Upper lobe of left lung (tissue), 6 donors: Measurements from ENCODE around the gene MAN2A1. TPM values are rescaled to one million over a fixed set of nuclear protein-coding genes. Genes with fewer than 3 reads are reported as not detected.
A peak's percentile ranks its signal among the peaks of the same experiment; 100 is the strongest.

Experiments
- ATAC-seq, 2 donors: fragments of 200-7000 bp; cut with Tn5 transposase; one replicate each; pipeline ENCODE4 v1.9.1; 2022; ENCODE audit warnings: mild to moderate bottlenecking in 2 of 2, moderate library complexity in 2 of 2; ENCODE audit not compliant: low FRiP score in 2 of 2
- DNase-seq, 2 donors: peaks; one replicate each; pipeline ENCODE4 v3.0.0-alpha.2; 2019 to 2020
- H3K27ac ChIP-seq, 4 donors: fragments of 200-600 bp; sonication (generic); one replicate each; pipeline ENCODE4 v1.5.1; 2016 to 2019
- H3K27me3 ChIP-seq, 4 donors: fragments of 200-600 bp; sonication (generic); one replicate each; pipeline ENCODE4 v1.5.1; 2017 to 2019
- H3K36me3 ChIP-seq, 4 donors: fragments of 200-600 bp; sonication (generic); one replicate each; pipeline ENCODE4 v1.5.1; 2016 to 2019
- H3K4me1 ChIP-seq, 4 donors: fragments of 200-600 bp; sonication (generic); one replicate each; pipeline ENCODE4 v1.5.1; 2018 to 2019
- H3K4me3 ChIP-seq, 4 donors: fragments of 200-600 bp; sonication (generic); one replicate each; pipeline ENCODE4 v1.5.1; 2017 to 2019; ENCODE audit warnings: mild to moderate bottlenecking in 2 of 4, moderate library complexity in 1 of 4
- H3K9me3 ChIP-seq, 4 donors: fragments of 200-600 bp; sonication (generic); one replicate each; pipeline ENCODE4 v1.5.1; 2018 to 2019
- EP300 ChIP-seq, 4 donors: sonication (generic); formaldehyde crosslinking; IDR thresholded peaks; one replicate each; pipeline ENCODE4 v1.5.1; 2017; ENCODE audit warnings: antibody characterized with exemption in 4 of 4, control low read depth in 2 of 4
- POLR2A ChIP-seq, 4 donors: fragments of 450-650 bp; IDR thresholded peaks; one replicate each; pipeline ENCODE4 v1.5.1; 2016 to 2017; ENCODE audit warnings: antibody characterized with exemption in 4 of 4, mild to moderate bottlenecking in 2 of 4
- POLR2AphosphoS5 ChIP-seq, 2 donors: sonication (generic); formaldehyde crosslinking; IDR thresholded peaks; one replicate each; pipeline ENCODE4 v1.5.1; 2017; ENCODE audit warnings: antibody characterized with exemption in 2 of 2
- whole genome bisulfite sequencing, 2 donors: methylation state at CpG; one replicate each; pipeline ENCODE4 v1.1.5; 2017 to 2018; 5-methylcytosine and 5-hydroxymethylcytosine counted together
- total RNA-seq, 6 donors: library from RNA; depleted of rRNA in 4 of 6; stranded (reverse); fragments of >200 nt in 4 of 6; gene quantifications; one replicate each; pipeline versions ENCODE4 v1.1.0 to v1.2.1, GENCODE V29; 2016 to 2021
- TF ChIP-seq, protein P1 (sequence below), 6 experiments: fragments of 450-650 bp in 4 of 6; fragments of 200-600 bp in 2 of 6; sonication (generic) in 2 of 6; IDR thresholded peaks; one replicate each; pipeline ENCODE4 v1.5.1; 2016 to 2019; ENCODE audit warnings: antibody characterized with exemption in 6 of 6
- donor health status: DM: no; HTN: no; CAD: no; lungs with moderate emphysema.
- donor health status: DM: no; HTN: yes; CAD: no; lungs with severe emphysema.

MAN2A1 gene
- total RNA-seq, 6 donors from 2014 or later, result 23.0 to 48.2 (median 40.0) TPM

DNA sequence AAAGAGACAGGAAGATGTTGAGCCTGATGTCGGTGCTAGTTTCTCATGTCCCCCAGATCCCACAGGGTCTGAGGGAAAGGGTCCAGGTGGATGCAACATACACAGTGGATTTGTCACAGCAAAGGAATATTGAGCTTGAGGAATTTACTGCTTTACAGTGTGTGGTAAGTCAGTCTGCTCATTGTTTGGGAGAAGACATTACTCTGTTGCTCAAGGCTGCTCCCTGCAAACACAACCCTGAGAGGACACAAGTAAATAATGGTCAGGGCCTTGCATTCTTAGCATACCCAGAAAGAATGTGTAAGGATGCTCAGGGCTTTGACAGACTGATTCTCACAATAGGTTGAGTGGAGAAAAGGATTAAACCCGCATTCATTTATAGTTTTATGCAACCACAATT lies 7.3 kb upstream of the MAN2A1 start:
- Histone ChIP-seq H3K27ac (no peak overlapping the region), H3K4me1 (no peaks in the 10 kb centered on the region), H3K9me3 (no peaks in the 10 kb centered on the region), H3K27me3 (no peaks in the 10 kb centered on the region), H3K4me3 (no peak overlapping the region), H3K36me3 (no peaks in the 10 kb centered on the region)
- DNase-seq, result no peak
- 68 to 90% methylated on average over 2 of the region's 2 CpGs for WGBS, 2 donors
- TF ChIP-seq EP300 (IDR thresholded peaks at IDR 0.05) (no peak), POLR2A (IDR thresholded peaks at IDR 0.05) (no peak), POLR2AphosphoS5 (IDR thresholded peaks at IDR 0.05) (no peak)
- TF ChIP-seq, protein P1, sequence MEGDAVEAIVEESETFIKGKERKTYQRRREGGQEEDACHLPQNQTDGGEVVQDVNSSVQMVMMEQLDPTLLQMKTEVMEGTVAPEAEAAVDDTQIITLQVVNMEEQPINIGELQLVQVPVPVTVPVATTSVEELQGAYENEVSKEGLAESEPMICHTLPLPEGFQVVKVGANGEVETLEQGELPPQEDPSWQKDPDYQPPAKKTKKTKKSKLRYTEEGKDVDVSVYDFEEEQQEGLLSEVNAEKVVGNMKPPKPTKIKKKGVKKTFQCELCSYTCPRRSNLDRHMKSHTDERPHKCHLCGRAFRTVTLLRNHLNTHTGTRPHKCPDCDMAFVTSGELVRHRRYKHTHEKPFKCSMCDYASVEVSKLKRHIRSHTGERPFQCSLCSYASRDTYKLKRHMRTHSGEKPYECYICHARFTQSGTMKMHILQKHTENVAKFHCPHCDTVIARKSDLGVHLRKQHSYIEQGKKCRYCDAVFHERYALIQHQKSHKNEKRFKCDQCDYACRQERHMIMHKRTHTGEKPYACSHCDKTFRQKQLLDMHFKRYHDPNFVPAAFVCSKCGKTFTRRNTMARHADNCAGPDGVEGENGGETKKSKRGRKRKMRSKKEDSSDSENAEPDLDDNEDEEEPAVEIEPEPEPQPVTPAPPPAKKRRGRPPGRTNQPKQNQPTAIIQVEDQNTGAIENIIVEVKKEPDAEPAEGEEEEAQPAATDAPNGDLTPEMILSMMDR (IDR thresholded peaks at IDR 0.05), result no peak
- no peak for ATAC-seq

DNA sequence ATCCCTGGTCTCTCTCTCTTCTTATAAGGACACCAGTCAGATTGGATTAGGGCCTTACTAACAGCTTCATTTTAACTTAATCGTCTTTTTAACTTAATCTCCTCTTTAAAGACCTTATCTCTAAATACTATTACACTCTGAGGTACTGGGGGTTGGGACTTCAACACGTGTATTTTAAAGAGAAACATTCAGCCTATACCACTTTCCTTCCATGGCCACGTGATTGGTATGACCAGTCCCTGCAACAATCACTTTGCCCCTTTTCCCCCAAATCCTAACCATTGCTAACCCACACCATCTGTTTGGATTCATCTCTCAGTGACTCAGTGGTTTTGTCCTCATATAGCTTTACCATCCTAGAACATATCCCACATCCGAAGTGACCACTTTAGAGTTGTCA lies 3.8 kb upstream of the MAN2A1 start:
- Histone ChIP-seq H3K4me1 (no peaks in the 10 kb centered on the region), H3K9me3 (peaks cover 0 to 4% (median 0%) of the 10 kb centered on the region in 4 donors), H3K36me3 (no peaks in the 10 kb centered on the region), H3K27ac (no peak overlapping the region), H3K4me3 (no peak overlapping the region), H3K27me3 (no peaks in the 10 kb centered on the region)
- no peak for ATAC-seq
- WGBS, 2 donors, result 88 to 91% methylated on average over 4 of the region's 4 CpGs
- DNase-seq, result no peak
- TF ChIP-seq POLR2AphosphoS5 (IDR thresholded peaks at IDR 0.05) (no peak), POLR2A (IDR thresholded peaks at IDR 0.05) (no peak), EP300 (IDR thresholded peaks at IDR 0.05) (no peak)
- TF ChIP-seq, protein P1 (IDR thresholded peaks at IDR 0.05), result no peak

DNA sequence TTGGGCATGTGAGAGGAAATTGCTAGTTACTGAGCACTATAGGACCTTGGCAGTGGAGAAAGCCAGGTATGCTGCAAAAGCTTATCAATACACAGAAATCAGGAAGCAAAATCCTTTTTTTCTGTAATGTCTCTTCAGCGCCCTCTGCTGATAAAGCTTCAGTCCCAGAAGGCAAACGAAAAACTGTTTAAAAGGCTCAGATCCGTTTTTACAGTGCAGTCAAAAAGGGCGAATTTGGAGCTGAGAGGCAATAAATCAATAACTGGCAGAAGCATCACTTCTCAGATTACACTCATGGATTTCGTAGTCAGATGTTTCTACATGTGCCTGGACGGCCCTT lies 1.1 kb upstream of the MAN2A1 start:
- WGBS, 2 donors, result 14 to 20% methylated on average over 6 of the region's 6 CpGs
- Histone ChIP-seq H3K36me3 (no peaks in the 10 kb centered on the region), H3K4me1 (peaks cover 16 to 19% (median 19%) of the 10 kb centered on the region in 4 donors), H3K9me3 (peaks cover 0 to 4% (median 0%) of the 10 kb centered on the region in 4 donors), H3K4me3 (peak overlapping the region; percentile 12 to 96 (median 74)), H3K27ac (peak overlapping the region; percentile 94 to 97 (median 97)), H3K27me3 (no peaks in the 10 kb centered on the region)
- ATAC-seq (no peak), DNase-seq (no peak)
- TF ChIP-seq EP300 (IDR thresholded peaks at IDR 0.05) (no peak), POLR2A (IDR thresholded peaks at IDR 0.05) (no peak), POLR2AphosphoS5 (IDR thresholded peaks at IDR 0.05) (no peak)
- TF ChIP-seq, protein P1 (IDR thresholded peaks at IDR 0.05), result peak; percentile 23 to 61 (median 40)

DNA sequence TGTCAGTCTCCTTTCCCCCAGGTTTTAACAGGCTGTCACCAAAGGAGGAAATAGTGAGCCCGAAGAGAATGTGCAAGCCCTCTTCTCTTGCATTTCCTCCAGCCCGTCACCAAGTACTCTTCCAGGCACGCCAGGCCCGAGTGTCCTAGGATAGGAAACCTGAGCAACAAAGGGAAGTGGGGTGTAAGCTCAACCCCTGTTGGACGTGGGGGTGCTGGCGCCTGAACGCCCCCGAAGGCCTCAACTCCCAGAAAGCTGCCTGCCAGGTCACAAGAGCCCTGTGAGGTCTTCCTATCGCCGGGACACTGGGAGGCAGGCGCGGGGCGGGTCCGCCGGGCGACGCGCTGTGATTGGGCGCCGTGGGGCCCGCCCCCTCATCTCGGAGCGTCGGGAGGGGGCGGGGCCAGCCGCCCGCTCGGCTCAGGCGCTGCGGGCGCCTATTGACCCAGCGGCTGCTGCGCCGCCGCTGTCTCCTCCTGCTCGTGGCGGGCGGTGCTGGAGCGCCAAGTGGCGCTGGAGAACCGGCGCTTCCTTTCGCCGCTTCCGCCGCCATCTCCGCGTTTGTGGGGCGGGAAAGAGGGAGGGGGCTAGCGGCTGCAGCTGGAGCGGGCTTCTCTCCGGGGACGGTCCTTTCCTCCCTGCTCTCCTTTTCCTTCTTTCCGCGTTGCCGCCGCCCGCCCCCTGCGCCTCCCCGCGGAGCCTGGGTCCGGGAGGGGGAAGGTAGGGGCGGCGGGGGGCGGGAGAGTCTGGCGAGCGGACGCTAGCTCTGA lies 572 bp upstream of the MAN2A1 start:
- Histone ChIP-seq H3K36me3 (no peaks in the 10 kb centered on the region), H3K27ac (peak overlapping the region; percentile 94 to 97 (median 97)), H3K4me1 (peaks cover 17 to 24% (median 23%) of the 10 kb centered on the region in 4 donors), H3K4me3 (peak overlapping the region; percentile 67 to 96 (median 86)), H3K9me3 (peaks cover 0 to 4% (median 0%) of the 10 kb centered on the region in 4 donors), H3K27me3 (no peaks in the 10 kb centered on the region)
- DNase-seq (peak; percentile 89 to 97), ATAC-seq (peak; percentile 95 to 97)
- TF ChIP-seq, protein P1 (IDR thresholded peaks at IDR 0.05), result peak in 3 of 6 experiments; percentile 4 to 18 (median 11)
- TF ChIP-seq POLR2AphosphoS5 (IDR thresholded peaks at IDR 0.05) (peak; percentile 35 to 78), EP300 (IDR thresholded peaks at IDR 0.05) (no peak), POLR2A (IDR thresholded peaks at IDR 0.05) (peak in 3 of 4 donors; percentile 76 to 96 (median 94))
- WGBS, 2 donors, result 1% methylated on average over 34 to 36 of the region's 68 CpGs
